ENCODE measurements around the gene ZNF221. TPM values are rescaled to one million over a fixed set of nuclear protein-coding genes. Genes with fewer than 3 reads are reported as not detected.

Gene ZNF221
- total RNA-seq, 4 donors from 2014 or later = 0.77 to 26.9 (median 9.4) TPM; not detected in 1

DNA sequence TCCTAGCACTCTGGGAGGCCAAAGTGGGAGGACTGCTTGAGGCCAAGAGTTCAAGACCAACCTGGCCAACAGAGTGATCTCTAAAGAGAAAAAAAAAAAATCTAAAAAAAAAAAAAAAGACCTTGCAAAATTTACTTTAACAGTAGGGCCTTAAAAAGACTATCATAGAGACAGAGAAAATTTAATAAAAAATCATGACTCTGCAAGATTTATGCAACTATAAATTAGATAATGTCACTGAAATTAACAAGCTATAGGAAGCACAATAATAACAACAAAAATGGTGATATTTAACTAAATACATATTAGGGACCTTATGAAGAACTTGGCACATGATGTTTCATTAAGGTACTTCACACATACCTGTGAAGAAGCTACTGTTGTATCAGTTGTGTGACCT lies 27.2 kb upstream of the ZNF221 start:
- H3K9me3 ChIP-seq = peaks cover 0 to 49% of the 10 kb centered on the region in 2 donors
- H3K27me3 ChIP-seq = no peaks in the 10 kb centered on the region
- no peaks in the 10 kb centered on the region for H3K4me1 ChIP-seq
- TF ChIP-seq, protein P1, sequence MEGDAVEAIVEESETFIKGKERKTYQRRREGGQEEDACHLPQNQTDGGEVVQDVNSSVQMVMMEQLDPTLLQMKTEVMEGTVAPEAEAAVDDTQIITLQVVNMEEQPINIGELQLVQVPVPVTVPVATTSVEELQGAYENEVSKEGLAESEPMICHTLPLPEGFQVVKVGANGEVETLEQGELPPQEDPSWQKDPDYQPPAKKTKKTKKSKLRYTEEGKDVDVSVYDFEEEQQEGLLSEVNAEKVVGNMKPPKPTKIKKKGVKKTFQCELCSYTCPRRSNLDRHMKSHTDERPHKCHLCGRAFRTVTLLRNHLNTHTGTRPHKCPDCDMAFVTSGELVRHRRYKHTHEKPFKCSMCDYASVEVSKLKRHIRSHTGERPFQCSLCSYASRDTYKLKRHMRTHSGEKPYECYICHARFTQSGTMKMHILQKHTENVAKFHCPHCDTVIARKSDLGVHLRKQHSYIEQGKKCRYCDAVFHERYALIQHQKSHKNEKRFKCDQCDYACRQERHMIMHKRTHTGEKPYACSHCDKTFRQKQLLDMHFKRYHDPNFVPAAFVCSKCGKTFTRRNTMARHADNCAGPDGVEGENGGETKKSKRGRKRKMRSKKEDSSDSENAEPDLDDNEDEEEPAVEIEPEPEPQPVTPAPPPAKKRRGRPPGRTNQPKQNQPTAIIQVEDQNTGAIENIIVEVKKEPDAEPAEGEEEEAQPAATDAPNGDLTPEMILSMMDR (IDR thresholded peaks at IDR 0.05) = no peak
- TF ChIP-seq POLR2A (IDR thresholded peaks at IDR 0.05) = no peak
- DNase-seq = no peak
- H3K27ac ChIP-seq = no peak overlapping the region
- H3K36me3 ChIP-seq = no peaks in the 10 kb centered on the region
- intact Hi-C loops (cut with DNase I; ENCODE audit: low total_unique reads) = no loop called here
- no peak overlapping the region for H3K4me3 ChIP-seq

GRCh38 chr19:43928820-43929219 lies 22.2 kb upstream of the ZNF221 start:
- H3K36me3 ChIP-seq = no peaks in the 10 kb centered on the region
- no peaks in the 10 kb centered on the region for H3K27me3 ChIP-seq
- DNase-seq = no peak
- peaks cover 0 to 14% of the 10 kb centered on the region in 2 donors for H3K9me3 ChIP-seq
- TF ChIP-seq POLR2A (IDR thresholded peaks at IDR 0.05) = no peak
- TF ChIP-seq, protein P1 (IDR thresholded peaks at IDR 0.05) = no peak
- no peak overlapping the region for H3K4me3 ChIP-seq
- H3K4me1 ChIP-seq = peaks cover 0 to 5% of the 10 kb centered on the region in 2 donors
- H3K27ac ChIP-seq = no peak overlapping the region
- intact Hi-C loops (cut with DNase I; ENCODE audit: low total_unique reads) = no loop called here

DNA sequence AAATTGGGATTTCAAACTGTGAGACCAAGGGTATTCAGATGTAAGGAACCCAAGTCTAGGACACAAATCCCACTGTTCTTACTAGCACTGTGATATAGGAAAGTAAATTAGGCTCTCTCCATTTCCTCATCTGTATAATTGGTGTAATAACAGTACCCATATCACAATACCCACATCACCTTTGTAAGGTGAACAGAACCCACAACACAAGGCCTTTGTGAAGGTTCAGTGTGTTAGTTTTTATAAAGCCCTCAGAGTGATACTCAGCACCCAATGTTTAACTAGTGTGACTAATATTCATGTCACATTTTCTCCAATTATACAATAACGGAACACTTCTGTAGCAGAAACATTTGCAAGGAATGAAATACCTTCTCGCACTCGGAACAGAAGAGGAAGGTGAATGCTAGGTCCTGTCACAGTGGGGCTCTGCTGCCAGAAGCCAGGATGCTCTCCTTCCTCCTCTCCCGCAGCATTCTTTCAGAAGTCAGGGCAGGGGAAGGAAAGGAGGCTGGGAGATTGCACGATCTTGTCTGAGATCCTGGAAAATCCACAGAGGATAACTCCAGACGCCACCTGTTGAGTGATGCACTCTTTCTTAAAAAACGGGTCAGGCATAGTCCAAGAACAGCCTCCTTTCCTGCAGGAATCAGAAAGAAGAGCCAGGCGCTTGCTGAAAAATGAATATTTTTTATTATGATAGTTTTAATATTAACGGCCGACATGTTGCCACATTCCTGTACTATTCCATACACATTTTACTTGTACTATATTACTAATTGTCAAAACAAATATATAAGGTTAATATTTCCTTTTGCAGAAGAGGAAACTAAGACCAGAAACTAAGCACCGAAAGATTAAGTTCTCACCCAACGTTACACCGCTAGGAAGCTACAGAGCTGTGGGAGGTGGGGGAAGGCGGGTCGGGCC lies 16.7 kb upstream of the ZNF221 start:
- H3K4me1 ChIP-seq = peaks cover 0 to 8% of the 10 kb centered on the region in 2 donors
- no peaks in the 10 kb centered on the region for H3K27me3 ChIP-seq
- H3K27ac ChIP-seq = peak overlapping the region; percentile 84 to 91
- TF ChIP-seq POLR2A (IDR thresholded peaks at IDR 0.05) = no peak
- TF ChIP-seq, protein P1 (IDR thresholded peaks at IDR 0.05) = no peak
- no peaks in the 10 kb centered on the region for H3K9me3 ChIP-seq
- no peaks in the 10 kb centered on the region for H3K36me3 ChIP-seq
- DNase-seq = no peak
- peak overlapping the region; percentile 59 to 93 for H3K4me3 ChIP-seq
- intact Hi-C loops (cut with DNase I; ENCODE audit: low total_unique reads) = no loop called here

DNA sequence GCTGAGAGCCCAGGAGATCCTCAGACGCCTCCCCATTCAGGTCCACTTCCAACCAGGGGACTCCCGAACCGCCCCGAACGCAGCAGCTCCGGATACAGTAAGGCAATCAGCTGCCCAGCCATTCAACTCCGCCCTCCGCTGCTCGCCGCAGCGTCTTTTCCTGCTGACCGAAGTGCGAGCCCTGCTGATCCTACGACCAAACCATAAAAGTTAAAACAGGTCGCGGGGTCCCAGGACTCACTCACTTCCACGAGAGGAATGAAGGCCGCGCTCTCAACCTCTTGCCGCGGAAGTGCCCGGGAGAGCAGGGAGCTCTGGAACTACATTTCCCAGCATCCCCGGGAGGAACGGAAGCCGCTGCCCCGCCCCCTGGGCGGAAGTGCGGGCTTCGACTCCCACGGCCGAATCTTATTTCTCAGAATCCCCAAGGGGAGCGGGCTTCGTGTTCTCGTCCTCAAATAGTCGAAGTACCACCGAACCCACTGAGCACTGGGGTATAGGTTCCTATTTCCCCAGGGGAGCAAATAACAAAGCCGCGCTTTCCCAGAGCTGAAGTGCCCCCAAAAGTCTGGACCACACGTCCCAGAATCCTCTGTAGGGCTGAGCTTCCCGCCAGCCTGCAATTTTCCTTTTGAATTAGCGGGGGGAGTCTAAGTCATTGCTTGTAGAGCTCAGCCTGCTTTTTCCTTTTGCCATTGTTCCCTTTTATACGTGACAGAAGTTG lies 15.9 kb upstream of the ZNF221 start, which contains the start of gene ZNF45:
Gene ZNF45, minus strand, starts transcription at position 298 of the 724 bp plus-strand sequence. CDS start 13,097 bp downstream, outside the sequence.
- peak in 1 of 2 donors; percentile 29 for TF ChIP-seq POLR2A (IDR thresholded peaks at IDR 0.05)
- TF ChIP-seq, protein P1 (IDR thresholded peaks at IDR 0.05) = no peak
- Histone ChIP-seq H3K9me3 (no peaks in the 10 kb centered on the region), H3K27me3 (no peaks in the 10 kb centered on the region), H3K4me3 (peak within 1 kb of the TSS; percentile 59 to 93), H3K4me1 (peaks cover 0 to 8% of the 10 kb centered on the region in 2 donors), H3K36me3 (no peaks in the 10 kb centered on the region), H3K27ac (peak within 1 kb of the TSS; percentile 84 to 91)
- DNase-seq = peak; percentile 86 to 87
- intact Hi-C loops (cut with DNase I; ENCODE audit: low total_unique reads) = no loop called here
